NCI-H146 treated with DMSO at 0.1 percent for 48 hours (cell line): ENCODE data around the gene TOR1B.
"Not testable (repeated sequence)": the region's sequence is repeated elsewhere in the genome, so short reads cannot be mapped to it uniquely, and the experiment has no call there.

Source experiments
- DNase-seq: peaks from one replicate; lab custom pipeline; 2025; ENCODE audit not compliant: unreplicated experiment; lab: John Stamatoyannopoulos, UW

TOR1B gene, protein sequence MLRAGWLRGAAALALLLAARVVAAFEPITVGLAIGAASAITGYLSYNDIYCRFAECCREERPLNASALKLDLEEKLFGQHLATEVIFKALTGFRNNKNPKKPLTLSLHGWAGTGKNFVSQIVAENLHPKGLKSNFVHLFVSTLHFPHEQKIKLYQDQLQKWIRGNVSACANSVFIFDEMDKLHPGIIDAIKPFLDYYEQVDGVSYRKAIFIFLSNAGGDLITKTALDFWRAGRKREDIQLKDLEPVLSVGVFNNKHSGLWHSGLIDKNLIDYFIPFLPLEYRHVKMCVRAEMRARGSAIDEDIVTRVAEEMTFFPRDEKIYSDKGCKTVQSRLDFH

DNA sequence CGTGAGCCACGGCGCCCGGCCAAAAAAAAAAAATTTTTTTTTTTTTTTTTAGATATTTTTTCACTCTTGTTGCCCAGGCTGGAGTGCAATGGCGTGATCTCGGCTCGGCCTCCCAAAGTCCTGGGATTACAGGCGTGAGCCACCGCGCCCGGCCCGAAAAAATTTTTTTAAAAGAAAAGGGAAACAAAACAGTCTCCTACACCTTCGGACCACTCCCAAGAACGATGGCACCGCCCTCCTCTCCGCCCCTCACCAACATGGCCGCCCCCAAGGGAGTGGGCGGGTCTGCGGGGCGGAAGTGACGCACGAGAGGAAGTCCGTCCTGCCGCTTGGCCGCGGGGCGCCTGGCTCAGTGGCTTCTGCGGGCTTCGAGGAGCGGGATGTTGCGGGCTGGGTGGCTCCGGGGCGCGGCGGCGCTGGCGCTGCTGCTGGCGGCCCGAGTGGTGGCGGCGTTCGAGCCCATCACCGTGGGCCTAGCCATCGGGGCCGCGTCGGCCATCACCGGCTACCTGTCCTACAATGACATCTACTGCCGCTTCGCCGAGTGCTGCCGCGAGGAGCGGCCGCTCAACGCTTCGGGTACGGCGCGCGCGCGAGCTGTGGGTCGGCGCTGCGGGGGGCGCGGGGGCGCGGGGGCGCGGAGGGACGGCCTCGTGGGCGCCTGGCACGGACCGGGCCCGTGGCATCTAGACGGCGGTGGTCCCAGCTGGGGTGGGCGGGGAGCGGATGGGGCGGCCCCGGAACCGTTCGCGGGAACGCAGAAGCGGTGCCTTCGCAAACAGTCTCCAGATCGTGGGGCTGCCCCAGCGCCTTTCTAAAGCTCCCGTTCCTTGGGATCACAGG lies at the start of gene TOR1B:
Gene TOR1B (plus strand): TSS at position 352 of the 843 bp plus-strand sequence. CDS start 29 bp downstream, at position 381.
- peak; percentile 62 for DNase-seq

DNA sequence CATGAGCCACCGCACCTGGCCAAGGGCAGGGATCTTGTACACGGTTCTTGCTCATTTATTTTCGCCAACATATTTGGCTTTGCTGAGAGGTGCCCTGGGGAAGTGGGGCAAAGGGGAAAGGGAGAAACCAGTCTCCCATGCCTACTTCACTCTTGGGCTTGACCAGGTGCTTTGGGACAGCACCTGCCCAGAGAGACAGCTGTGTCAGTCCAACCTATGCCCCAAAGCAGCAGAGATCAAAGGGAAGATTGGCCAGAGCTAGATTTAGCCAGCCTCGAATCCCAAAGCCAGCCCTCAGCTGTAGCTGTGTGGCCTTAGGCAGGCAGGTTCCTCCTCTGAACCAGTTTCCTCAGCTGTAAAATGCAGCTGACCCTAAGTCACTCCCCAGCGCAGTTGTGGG lies 47.8 kb upstream of the TOR1B start:
- DNase-seq = no peak

DNA sequence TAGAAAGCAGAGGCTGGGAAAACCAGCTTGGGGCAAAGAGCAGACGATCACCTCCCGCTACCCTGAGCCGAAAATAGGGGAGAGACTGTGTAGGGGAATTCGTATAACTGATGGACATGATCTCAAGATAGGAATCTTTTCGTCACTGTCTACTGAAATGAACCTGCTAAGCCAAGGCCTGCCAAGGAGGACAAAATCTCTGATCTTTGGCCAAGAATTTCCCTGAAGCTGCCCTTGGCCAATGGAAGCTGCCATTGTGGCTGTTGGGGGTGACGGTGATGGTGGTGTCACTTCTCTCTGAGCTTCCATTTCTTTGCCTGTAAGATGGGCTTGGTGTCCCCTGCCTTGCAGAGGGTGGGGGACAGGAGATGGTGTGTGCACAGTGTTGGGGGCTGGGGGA lies 46.8 kb upstream of the TOR1B start:
- DNase-seq = no peak

DNA sequence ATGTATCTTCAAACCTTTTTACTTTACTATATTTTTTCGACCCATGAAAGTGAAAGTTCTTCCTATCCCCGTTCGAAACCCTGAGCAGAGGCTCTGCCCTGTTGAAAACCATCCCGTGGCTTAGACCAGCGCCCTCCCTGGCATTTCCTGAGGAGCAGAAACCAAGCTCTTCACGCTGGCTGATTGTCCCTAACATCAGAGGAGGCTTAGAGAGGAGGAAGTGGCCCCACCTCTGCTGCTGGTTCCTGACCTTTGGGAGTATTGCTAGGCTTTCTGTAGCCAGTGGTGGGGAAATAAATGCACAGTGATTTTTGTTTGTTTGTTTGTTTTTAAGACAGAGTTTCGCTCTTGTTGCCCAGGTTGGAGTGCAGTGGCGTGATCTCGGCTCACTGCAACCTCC lies 45.9 kb upstream of the TOR1B start:
- no peak for DNase-seq

DNA sequence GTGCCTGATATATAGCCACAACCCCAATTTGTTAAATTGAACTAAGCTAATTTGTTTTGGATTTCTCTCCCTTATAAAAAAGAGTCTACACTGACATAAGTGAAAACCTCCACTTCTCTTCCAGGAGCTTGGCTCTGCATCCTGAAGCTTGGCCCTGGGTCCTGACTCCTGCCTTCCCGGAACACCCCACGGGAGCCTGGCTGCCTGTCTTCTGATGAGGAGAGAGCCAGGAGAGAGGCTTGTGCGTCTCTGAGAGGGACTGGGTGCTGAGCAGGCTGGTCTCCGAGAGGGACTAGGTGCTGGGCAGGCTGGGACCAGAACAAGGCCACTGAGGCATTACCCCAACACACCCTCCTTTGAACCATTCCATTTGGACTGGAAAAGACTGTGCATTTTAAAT lies 43.7 kb upstream of the TOR1B start:
- DNase-seq = no peak

DNA sequence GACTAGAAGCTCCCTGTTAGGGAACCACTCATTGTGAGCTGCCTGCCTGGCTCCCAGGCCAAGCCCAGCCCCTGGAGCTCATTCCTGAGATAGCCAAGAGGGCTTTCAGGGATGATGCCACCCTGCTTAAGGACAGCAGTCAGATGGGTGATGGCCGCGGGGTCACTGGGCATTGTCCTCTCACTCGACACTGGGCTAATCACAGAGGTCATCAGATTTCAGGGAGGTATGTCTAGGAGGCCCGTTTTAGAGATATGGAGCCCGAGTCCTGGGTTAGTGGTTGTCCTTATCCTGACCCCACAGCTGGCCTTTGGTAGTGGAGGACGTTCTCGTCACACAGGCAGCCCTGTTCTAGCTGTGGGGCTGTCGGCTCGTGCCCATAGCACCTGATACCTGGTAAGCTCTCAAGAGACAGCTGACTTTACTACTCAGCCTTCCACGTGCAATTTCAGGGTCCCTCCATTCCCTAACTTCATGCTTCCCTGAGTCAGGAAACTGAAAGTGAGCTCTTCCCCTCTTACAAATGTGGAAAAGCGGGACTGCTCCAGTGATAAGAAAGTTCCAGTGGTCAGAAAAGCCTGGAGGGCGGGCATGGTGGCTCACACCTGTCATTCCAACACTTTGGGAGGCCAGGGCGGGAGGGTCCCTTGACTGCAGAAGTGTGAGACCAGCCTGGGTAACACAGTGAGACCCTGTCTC lies 43.0 kb upstream of the TOR1B start:
- no peak for DNase-seq

DNA sequence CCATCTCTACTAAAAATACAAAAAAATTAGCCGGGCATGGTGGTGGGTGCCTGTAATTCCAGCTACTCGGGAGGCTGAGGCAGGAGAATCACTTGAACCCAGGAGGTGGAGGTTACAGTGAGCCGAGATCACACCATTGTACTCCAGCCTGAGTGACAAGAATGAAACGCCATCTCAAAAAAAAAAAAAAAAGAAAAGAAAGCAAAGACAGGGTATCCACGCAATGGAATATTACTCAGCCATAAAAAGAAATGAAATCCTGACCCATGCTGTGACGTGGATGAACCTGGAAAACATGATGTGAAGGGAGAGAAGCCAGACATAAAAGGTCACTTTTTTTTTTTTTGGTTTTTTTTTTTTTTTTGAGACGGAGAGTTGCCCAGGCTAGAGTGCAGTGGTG lies 42.2 kb upstream of the TOR1B start:
- not testable (repeated sequence) for DNase-seq

DNA sequence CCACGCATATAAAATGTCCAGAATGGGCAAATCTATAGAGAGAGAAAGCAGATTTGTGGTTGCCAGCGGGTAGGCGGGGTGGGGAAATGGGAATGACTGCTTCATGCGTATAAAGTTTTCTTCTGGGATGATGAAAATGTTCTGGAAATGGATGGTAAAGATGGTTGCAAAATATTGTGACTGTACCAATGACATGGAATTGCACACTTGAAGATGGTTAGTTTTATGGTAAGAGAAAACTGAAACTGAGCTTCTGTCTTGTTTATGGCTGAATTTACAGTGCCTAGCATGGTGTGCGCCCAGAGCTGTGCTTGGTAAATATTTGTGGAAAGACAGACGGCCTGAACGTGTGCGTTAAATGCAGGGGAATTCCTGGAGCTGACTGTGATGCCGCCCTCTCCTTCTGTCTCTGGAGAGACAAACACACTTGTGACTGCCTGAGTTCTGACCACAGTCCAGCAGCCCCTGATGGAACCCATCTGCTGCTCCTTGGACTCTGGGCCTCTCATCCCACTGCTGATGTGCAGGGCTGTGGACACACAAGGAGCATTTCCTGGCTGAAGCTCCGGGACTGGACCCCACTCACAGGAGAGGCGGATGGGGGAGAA lies 41.6 kb upstream of the TOR1B start:
- no peak for DNase-seq

DNA sequence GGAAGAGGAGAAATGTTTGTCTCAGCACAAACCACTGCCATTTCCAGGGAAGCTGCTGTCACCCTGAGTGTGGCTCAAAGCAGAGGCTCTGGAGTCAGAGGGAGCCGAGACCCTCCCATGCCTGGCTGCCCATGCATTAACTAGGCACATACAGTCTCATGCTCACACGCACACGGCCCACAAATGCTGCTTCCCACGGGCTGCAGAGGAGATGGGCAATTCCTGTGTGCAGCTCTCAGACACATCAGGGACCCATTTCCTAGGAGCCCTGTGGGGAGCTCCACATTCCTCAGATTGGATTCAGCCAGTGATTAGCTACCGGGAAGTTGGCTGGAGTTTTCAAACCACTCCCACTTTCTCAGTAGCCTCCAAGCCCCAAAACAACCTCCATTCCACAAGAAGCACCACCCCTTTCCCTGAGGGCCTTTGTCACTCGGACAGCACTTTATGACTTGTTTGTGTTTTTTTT lies 41.0 kb upstream of the TOR1B start:
- DNase-seq = no peak

DNA sequence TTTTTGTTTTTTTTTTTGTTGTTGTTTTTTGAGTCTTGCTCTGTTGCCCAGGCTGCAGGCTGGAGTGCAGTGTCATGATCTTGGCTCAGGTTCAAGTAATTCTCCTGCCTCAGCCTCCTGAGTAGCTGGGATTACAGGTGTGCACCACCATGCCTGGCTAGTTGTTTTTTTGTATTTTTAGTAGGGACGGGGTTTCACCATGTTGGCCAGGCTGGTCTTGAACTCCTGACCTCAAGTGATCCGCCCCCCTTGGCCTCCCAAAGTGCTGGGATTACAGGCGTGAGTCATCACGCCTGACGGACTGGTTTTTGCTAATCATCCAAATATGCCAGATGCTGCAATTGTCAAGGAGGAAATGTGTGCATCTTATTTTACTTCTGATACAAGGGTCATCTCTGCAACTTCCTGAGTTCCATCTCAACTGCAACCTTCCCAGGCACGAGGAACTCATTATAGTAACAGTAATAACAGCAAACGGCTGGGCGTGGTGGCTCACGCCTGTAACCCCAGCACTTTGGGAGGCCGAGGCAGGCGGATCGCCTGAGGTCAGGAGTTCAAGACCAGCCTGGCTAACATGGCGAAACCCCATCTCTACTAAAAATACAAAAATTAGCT lies 40.5 kb upstream of the TOR1B start:
- not testable (repeated sequence) for DNase-seq

DNA sequence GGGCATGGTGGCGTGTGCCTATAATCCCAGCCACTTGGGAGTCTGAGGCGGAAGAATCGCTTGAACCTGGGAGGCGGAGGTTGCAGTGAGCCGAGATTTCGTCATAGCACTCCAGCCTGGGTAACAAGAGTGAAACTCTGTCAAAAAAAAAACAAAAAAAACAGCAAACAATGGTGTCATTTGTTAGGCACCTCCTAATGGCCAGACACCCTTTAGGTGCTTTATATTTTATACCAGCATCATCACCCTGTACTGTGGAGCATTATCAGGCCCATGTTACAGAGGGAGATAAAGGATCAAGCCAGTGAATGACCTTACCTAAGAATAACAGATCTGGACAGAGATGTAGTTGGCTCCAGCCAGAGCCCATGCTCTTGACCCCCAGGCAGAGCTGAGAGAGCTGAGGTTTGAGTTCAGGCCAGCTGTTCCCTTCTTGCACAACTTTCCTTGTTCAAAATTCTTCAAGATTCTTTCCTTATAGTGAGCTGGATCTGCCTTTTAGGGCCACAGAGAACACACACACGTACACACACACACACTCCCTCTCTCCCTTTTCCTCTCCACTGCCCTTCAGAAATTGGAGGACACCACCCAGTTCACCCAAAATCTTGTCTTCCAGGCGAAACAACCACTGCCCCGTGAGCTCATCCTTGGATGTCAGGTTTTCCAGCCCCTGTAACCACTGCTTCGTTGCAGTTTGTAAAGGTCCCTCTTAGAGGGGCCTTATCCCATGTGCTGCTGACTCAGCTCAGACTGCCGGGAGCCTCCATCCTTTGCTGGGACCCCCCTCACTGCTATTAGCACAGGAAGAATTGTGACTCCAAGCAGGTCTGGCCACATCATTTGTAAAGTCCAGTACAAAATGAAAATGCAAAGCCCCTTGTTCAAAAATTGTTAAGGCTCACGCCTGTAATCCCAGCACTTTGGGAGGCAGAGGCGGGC lies 39.7 kb upstream of the TOR1B start:
- no peak for DNase-seq

DNA sequence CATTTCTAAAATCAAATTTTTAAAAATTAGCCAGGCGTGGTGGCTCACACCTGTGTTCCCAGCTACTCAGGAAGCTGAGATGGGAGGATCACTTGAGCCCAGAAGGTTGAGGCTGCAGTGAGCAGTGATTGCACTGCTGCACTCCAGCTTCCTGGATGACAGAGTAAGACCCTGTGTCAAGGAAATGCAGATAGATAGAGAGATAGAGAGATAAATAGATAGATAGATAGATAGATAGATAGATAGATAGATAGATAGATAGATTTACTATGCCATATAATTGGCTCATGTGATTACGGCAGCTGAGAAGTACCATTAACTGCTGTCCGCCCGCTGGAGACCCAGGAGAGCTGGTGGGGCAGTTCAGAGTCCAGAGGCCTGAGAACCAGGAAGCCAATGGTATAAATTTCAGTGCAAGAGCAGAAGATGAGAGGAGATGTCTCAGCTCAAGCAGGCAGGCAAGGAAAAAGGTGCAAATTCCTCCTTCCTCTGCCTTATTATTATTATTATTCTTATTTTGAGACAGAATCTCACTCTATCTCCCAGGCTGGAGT lies 37.1 kb upstream of the TOR1B start:
- DNase-seq = no peak

DNA sequence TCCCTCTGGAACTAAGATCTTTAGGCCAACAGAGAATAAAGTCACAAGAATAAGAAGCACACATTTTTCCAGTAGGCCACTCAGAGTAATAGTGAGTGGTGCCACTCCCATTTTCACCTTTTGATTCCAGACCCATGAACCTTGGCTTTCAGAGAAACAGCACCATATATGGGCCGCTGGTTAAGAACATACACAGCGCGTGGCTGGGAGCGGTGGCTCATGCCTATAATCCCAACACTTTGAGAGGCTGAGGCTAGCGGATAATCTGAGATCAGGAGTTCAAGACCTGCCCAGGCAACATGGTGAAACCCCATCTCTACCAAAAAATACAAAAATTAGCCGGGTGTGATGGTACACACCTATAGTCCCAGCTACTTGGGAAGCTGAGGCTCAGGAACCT lies 34.5 kb upstream of the TOR1B start:
- DNase-seq = no peak

DNA sequence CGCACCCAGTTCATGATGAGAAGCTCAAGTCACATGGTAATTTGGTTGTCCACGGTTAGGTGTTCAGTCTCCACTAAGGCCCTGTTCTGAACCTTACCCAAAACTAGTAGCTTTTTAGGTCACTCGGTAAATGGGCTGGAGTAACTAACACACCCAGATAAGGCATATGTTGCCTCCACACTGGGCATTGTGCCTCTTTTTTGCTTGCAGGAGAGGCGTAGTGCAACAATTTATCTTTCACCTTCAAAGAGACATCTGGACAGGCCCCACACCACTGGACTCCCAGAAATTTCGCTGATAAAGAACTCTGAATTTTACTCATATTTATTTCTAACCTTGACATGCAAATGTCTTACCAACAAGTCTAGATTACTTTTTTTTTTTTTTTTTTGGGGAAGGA lies 33.3 kb upstream of the TOR1B start:
- DNase-seq = no peak

DNA sequence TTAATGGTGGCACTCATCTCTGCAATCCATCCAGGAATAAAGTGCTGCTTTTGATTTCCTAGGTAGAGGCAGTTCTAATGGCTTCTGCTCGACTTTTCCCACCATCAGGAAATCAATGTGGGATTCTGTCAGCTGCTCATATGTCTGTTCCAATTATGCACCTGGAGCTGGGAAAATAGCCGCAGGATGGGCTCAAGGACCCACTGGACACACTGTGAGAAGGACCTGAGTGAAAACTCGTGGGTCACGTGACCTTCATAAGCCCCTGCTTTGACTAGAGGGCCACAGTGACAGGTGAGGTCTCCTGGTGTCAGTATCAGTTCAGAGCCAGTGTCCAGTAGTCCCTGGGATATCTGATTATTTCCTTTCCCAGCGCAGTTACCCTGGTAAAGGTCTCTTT lies 32.2 kb upstream of the TOR1B start:
- DNase-seq = no peak

DNA sequence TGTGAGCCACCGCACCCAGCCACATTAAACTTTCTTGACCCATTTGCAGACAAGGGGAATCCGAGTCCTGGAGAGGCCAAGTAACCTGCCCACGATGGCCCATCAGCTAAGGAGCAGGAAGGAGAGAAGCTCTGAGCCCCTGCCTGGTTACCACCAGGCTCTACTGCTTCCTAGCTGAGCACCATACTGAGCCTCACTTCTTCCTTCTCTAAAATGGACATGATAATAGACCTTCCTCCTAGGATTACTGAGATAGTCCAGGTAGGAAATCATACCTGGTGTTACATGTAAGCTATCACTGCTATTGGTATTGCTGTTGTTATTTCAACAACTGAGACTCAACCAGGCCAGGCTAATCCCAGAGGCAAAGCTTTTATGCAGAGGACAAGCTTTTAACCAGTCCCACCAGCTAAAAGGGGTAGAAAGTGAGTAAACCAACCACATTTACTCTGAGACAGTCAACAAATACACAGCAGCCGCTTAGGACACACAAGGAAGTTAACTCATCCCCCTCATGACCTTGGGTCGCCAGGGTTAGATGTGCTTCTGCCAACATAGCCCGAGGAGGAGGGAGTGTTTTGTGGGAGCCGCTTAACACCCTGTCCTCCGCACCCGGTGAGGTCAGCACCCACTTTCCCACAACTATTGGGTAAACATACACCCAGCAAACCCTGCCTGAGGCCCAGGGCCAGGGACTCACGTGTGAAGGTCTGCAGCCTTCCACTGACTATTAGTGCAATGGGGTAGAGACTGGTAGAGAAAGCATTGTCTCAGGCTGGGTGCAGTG lies 29.5 kb upstream of the TOR1B start:
- no peak for DNase-seq

DNA sequence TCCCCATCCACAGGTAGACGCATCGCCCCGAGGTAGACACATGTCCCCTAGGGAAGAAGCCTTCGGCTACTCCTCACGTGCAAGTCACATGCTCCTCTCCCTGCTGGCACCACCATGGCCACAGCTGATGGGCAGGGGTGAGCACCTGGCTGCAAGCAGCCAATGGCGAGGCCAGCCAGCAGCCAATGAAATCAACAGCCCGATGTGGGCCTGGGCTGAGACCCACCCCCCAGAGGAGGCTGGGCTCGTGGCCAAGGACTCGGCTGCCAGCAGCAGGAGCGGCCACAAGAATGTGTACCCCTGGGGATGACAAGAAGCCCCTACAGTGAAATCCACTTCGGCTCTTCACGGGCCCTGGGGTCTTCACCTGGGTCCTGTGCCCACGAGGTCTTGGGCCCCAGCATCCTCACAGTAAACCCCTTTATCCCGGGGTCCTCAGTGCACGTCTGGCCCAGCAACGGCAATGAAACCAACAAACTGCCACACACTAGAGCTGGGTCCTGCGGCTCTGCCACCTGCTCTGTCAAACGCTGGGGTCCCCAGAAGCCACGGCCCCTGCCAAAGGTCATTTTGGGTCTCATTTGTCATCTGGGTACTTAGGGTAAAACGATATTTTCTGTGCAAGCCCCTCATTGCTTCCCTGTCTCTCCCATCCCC lies 28.1 kb upstream of the TOR1B start:
- DNase-seq = no peak

DNA sequence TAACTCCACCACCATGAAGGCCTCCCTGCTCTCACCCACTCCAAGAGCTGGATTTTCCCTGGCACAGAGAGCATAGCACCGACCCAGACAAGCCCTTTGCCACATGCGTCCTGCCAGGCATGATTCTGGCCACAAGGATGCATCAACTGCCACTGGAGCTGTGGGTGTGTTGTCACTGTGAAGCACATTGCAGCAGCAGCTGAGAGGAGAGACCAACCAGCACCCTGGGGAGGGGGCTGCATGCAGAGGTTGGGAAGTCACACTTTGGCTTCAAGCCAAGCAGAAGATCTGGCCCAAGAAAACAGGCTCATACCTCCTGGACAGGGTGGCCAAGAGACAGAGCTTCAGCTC lies 27.6 kb upstream of the TOR1B start:
- DNase-seq = no peak
